Ecto neural progenitor cell (in vitro differentiated cells): ENCODE results near the gene CALHM3.
"Not testable (repeated sequence)": the region's sequence is repeated elsewhere in the genome, so short reads cannot be mapped to it uniquely, and the experiment has no call there.

Experiments used
- DNase-seq: peaks from one replicate; pipeline ENCODE4 v3.0.0-alpha.2; 2018; ENCODE audit warnings: low spot score

CALHM3 gene

GRCh38 chr10:103502849-103503660 lies 24.0 kb upstream of the CALHM3 start:
- DNase-seq: no peak

DNA sequence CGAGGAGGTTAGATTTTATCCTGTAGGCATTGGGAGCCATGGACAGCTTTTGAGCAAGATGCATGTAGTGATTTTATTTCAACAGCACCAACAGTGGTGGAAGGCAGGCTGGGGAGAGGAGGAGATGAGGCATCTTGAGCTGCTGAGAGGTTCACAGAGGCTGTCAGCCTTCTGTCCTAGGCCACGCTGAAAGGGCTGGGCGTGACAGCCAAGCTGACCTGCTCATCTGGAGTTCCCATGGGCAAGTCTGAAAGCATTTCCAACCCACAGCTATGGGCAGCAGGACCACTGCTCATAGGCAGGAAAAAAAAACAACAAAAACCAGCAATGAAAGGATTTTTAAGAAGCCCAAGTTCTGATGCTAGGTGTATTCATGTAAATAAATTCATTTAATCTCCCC lies 22.1 kb upstream of the CALHM3 start:
- no peak for DNase-seq

DNA sequence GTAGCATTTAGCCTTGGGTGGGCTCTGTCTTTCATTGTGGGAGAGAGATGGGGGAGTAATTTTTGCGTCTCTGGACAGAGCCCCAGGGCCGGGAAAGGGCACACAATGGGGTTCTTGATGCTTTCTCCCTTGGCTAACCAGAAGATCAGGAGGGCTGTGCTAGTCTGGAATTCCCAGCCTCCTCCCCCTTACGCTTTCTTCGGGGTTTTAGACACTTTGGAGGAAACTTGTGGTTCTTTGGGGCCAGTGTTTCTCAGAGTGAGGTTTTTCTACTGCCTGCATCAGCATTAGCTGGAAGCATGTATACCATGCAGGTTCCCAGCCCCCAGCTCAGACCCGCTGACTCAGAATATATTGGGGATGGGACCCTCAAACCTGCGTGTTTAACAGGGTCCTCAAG lies 21.4 kb upstream of the CALHM3 start:
- no peak for DNase-seq

- no peak for DNase-seq
Measured at GRCh38 chr10:103499881-103500280, 20.8 kb upstream of the CALHM3 start.

DNA sequence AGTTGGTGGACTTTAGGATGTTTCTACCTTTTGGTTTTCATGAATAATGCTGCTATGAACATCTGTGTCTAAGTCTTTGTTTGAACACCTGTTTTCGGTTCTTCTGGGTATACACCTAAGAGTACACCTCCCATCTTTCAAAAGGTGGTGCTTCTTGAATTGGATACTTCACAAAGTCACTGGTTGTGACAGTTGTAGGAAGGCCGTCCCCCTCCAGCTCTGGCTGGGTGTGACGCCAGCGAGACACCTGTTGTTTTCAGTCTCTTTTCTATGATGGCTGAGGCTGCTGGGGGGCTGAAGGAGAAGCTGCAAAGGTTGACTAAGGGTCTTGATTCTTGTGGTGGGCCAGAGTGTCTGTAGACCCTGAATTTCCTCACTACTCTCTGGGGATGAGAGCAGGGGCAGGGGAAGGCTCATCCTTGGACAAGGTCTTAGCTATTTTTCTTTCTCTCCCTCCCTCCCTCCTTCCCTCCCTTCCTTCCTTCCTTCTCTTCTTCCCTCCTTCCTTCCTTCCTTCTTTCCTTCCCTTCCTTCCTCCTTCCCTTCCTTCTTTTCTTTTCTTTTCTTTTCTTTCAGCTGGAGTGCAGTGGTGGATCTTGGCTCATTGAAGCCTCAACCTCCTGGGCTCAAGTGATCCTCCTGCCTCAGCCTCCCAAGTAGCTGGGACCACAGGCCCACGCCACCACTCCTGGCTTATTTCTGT lies 20.0 kb upstream of the CALHM3 start:
- DNase-seq: no peak

GRCh38 chr10:103497161-103497915 lies 18.3 kb upstream of the CALHM3 start:
- DNase-seq: no peak

GRCh38 chr10:103495321-103495720 lies 16.3 kb upstream of the CALHM3 start:
- DNase-seq: no peak

DNA sequence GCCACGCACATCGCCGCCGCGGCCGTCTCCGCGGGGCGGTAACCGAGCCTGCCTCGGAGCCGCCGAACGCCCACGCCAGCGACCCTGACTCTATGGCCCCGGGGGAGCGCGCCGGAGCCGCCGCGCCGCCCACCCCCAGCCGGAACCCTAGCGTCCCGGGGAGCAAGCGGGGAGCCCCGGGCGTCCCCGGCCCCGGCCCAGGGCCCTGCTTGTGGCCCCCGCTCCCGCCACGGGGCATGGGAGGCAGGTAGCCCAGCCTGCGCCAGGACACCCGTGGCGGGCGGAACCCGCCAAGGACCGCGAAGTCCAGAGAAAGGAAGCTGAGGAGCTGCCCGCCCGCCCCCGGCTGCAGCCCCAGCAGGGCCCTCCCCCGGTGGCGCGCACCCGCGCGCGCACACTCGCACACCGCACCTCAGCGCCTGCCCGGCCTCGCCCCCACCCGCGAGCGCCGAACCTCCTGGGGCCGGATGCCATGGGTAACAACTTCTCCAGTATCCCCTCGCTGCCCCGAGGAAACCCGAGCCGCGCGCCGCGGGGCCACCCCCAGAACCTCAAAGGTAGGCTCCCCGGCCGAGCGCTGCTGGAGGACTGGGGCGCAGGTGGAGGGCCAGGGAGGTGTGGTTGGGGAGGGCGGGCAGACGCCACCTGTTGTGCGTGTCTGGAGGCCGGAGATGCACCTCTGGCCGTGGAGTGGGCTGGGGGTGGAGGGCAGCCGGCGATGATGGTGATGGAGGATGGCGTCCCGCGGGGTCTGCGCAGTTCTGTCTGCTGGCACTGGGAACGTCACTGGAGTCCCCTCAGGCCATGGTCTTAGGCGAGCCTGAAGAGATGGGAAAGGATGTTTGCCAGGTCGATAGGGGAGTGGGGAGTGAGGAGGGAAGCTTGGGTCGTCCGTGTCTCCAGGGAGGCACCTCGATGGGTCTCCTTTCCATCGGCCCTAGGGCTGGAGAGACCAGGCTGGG lies 15.2 kb upstream of the CALHM3 start:
- peak; percentile 67 for DNase-seq

GRCh38 chr10:103493362-103493915 lies 14.4 kb upstream of the CALHM3 start, which contains the start of gene NEURL1:
Gene NEURL1, plus strand, starts transcription at chr10:103493705. Its CDS starts 683 bp downstream, at chr10:103494388.
- peak; percentile 81 for DNase-seq

GRCh38 chr10:103492655-103493261 lies 13.7 kb upstream of the CALHM3 start:
- DNase-seq: no peak

- DNase-seq: no peak
Measured at GRCh38 chr10:103491729-103492364, 12.8 kb upstream of the CALHM3 start.

DNA sequence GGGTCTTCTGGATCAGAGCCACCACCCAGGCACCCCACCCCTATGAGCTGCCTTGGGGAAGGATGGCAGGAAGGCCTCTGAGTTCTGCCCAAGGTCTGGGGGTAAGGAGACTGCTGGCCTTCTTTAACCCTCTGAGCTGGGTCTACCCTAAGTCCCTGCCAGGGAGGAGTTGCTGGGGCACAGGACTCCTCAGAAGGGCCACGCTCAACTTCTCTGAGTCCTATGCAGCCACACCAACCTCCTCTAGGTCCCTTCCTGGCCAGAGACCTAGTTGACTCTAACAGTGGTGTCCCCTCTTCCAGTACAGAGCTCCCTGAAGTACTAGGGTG lies 11.9 kb upstream of the CALHM3 start:
- no peak for DNase-seq

- DNase-seq: no peak
Measured at GRCh38 chr10:103487410-103487708, 8.3 kb upstream of the CALHM3 start.

DNA sequence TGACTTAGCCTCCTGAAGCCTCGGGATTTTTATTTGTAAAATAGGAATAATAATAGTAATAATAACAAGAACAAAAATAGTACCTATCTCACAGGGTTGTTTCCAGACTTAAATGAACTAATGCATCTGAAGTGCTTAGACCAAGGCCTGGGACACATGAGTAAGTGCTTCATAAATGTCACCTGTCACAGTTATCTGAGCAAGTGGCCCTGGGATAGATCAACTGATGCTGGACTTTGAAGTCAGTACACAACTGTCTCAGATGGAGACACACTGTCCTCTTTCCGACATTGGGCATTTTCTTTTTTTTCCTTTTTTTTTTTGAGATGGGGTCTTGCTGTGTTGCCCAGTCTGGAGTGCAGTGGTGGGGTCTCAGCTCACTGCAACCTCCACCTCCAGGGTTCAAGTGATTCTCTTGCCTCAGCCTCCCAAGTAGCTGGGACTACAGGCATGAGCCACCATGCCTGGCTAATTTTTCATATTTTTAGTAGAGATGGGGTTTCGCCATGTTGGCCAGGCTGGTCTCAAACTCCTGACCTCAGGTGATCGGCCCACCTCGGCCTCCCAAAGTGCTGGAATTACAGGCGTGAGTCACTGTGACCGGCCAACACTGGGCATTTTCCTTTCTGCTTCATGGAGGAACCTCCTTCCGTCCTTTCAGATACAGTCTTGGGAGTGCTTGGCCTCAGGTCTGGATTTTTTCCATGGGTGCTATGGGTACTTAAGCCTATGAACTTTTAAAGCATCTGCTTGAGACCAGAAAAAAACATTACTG lies 7.8 kb upstream of the CALHM3 start:
- DNase-seq: not testable (repeated sequence)

GRCh38 chr10:103481974-103482531 lies 3.0 kb upstream of the CALHM3 start:
- DNase-seq: no peak

DNA sequence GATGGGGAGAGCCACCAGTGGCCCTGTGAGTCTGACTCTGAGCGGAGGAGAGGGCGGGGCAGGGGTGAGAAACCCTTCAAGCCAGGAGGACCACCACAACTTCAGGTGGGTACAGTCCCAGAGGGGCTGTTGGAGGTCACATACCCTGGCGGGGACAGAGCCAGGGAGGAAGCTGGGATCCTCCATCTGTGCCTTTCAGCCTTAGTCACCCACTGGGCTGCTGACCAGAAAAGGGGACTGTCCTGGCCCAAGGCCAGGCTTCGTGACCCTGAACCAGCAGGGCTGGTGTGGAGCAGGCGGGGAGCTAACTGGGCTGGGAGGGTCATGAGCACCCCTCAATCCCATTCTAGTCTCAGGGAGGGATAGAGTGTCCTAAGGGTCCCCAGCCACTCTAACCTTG lies 1.5 kb upstream of the CALHM3 start:
- DNase-seq: no peak

DNA sequence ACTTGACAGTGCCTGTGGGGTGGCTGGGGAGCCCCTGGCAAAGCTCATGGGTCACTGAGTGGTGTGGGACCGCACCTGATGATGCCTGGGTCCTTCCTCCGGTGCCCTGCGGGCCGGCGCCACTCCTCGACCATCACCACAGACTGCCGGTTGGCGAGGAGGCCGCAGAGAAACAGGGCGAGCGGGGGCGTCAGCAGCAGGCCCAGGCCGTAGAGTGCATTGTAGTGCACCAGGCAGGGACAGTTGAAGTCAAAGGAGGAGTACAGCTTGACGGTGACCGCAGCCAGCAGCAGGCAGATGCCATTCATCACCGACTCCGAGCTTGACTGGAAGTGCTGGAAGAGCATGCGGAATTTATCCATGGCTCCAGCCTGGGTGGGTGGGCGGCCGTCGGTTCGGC lies 369 bp downstream of the CALHM3 start:
- no peak for DNase-seq

GRCh38 chr10:103476046-103476768 lies 2.8 kb downstream of the CALHM3 start:
- DNase-seq: peak; percentile 70

GRCh38 chr10:103475437-103475836 lies 3.6 kb downstream of the CALHM3 start:
- no peak for DNase-seq
